Measurements from ENCODE around the gene AMPD2.

GRCh38 chr1:109625601-109626560 is 6.2 kb downstream of the AMPD2 start:
- TF ChIP-seq, protein P1, sequence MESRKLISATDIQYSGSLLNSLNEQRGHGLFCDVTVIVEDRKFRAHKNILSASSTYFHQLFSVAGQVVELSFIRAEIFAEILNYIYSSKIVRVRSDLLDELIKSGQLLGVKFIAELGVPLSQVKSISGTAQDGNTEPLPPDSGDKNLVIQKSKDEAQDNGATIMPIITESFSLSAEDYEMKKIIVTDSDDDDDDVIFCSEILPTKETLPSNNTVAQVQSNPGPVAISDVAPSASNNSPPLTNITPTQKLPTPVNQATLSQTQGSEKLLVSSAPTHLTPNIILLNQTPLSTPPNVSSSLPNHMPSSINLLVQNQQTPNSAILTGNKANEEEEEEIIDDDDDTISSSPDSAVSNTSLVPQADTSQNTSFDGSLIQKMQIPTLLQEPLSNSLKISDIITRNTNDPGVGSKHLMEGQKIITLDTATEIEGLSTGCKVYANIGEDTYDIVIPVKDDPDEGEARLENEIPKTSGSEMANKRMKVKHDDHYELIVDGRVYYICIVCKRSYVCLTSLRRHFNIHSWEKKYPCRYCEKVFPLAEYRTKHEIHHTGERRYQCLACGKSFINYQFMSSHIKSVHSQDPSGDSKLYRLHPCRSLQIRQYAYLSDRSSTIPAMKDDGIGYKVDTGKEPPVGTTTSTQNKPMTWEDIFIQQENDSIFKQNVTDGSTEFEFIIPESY (IDR thresholded peaks at IDR 0.05) = no peak
- TF ChIP-seq CTCF (IDR thresholded peaks at IDR 0.05; ENCODE audit: low read depth, low read length, missing input control) (no peak), RXRA (IDR thresholded peaks at IDR 0.05) (no peak), GABPA (IDR thresholded peaks at IDR 0.05 in 1 of 2, conservative IDR thresholded peaks at IDR 0.05 in 1 of 2) (no peak), ATF3 (IDR thresholded peaks at IDR 0.05) (no peak), REST (IDR thresholded peaks at IDR 0.05) (no peak), TAF1 (conservative IDR thresholded peaks at IDR 0.05) (no peak), MAX (IDR thresholded peaks at IDR 0.05) (no peak), RAD21 (IDR thresholded peaks at IDR 0.05) (no peak), YY1 (IDR thresholded peaks at IDR 0.05) (no peak), FOXA1 (IDR thresholded peaks at IDR 0.05) (no peak), SP1 (IDR thresholded peaks at IDR 0.05) (no peak), HNF4G (IDR thresholded peaks at IDR 0.05) (no peak)

Data from liver (tissue), 3 donors.